Pancreas (tissue), 10 donors: ENCODE data around the gene TEPSIN. TPM values are rescaled to one million over a fixed set of nuclear protein-coding genes. Genes with fewer than 3 reads are reported as not detected.

Experiments used
- ATAC-seq, 4 donors: fragments of 200-7000 bp; cut with Tn5 transposase; one replicate each; pipeline versions ENCODE4 v1.8.0 to v1.9.1; 2020; ENCODE audit warnings: mild to moderate bottlenecking in 4 of 4, moderate library complexity in 4 of 4
- DNase-seq, 6 donors: peaks; one replicate each; pipeline ENCODE4 v3.0.0-alpha.2; 2020
- FAIRE-seq: peaks from 2 replicates; lab custom pipeline; 2012; peaks lifted over from hg19 to GRCh38; lab: Jason Lieb, UNC
- H3K27ac ChIP-seq, 4 donors: fragments of 200-600 bp; sonication (generic); 1 replicate in 3 of 4; 2 replicates in 1 of 4; pipeline versions ENCODE4 v1.5.0 to v1.8.0; 2020
- H3K27me3 ChIP-seq, 4 donors: fragments of 200-600 bp; one replicate each; pipeline ENCODE4 v1.8.0; 2021
- H3K36me3 ChIP-seq, 3 donors: fragments of 200-600 bp; sonication (generic) in 1 of 3; one replicate each; pipeline versions ENCODE4 v1.5.0 to v1.8.0; 2020 to 2021
- H3K4me1 ChIP-seq, 3 donors: fragments of 200-600 bp; one replicate each; pipeline ENCODE4 v1.8.0; 2021
- H3K4me3 ChIP-seq, 4 donors: fragments of 200-600 bp; sonication (generic) in 2 of 4; one replicate each; pipeline versions ENCODE4 v1.5.0 to v1.8.0; 2020 to 2021
- H3K9me3 ChIP-seq, 4 donors: fragments of 200-600 bp; one replicate each; pipeline ENCODE4 v1.8.0; 2021
- CTCF ChIP-seq, 4 donors: fragments of 200-600 bp; sonication (generic) in 3 of 4; IDR thresholded peaks; one replicate each; pipeline versions ENCODE4 v1.5.0 to v1.8.0; 2021; ENCODE audit warnings: antibody characterized with exemption in 4 of 4
- WGBS, 2 donors: extraction: QIAGEN DNeasy Blood & Tissue Kit; methylation state at CpG; one replicate each; pipeline ENCODE4 v1.1.7; 2013; 5-methylcytosine and 5-hydroxymethylcytosine counted together
- intact Hi-C, 3 donors: fragments of 100-400 bp; cut with DNase I; formaldehyde crosslinking; loops; one replicate each; pipeline versions ENCODE4 v1.11.1 to v1.14.2; 2022
- polyA plus RNA-seq, 2 donors: library from polyadenylated mRNA; stranded (reverse); fragments of 200-250 nt; gene quantifications; one replicate each; pipeline ENCODE4 v1.2.3, GENCODE V29; 2013
- total RNA-seq, 6 donors: library from RNA; stranded (reverse); fragmentation: NEBNext Ultra II Directional in 4 of 6; extraction: Animal tissue kit (Norgen Biotek cat#: 25700) in 4 of 6; gene quantifications; one replicate each; pipeline versions ENCODE4 v1.2.1 to v1.2.4, GENCODE V29; 2021 to 2023
- donor health status: healthy with polysubstance abuse.
- donor health status: DM: no; HTN: no; CAD: no; lungs with moderate emphysema.
- donor health status: DM: no; HTN: no; CAD: no.
- donor health status: control.
- donor health status: control.
- donor health status: Bipolar disorder and iron deficiency.
- donor health status: DM: yes; HTN: yes; CAD: no.
- donor health status: DM: no; HTN: no; CAD: no.
- donor health status: DM: no; HTN: no; CAD: no.
- donor health status: DM: yes; HTN: yes; CAD: no.

TEPSIN gene
- total and polyA plus RNA-seq, 8 donors = 13.8 to 98.5 (median 18.9) TPM

GRCh38 chr17:81208651-81209050 is 30.2 kb downstream of the TEPSIN start:
- FAIRE-seq (no peak), ATAC-seq (no peak)
- 95 to 97% methylated on average over 10 of the region's 10 CpGs for WGBS, 2 donors

GRCh38 chr17:81207610-81208581 is 31.0 kb downstream of the TEPSIN start:
- intact Hi-C loops = no loop called here
- Histone ChIP-seq H3K4me3 (no peak overlapping the region), H3K4me1 (no peaks in the 10 kb centered on the region), H3K9me3 (no peaks in the 10 kb centered on the region), H3K36me3 (no peaks in the 10 kb centered on the region), H3K27me3 (no peaks in the 10 kb centered on the region), H3K27ac (no peak overlapping the region)
- ATAC-seq (no peak), DNase-seq (peak in 1 of 6 donors; percentile 67), FAIRE-seq (no peak)
- 90 to 91% methylated on average over 21 of the region's 21 CpGs for WGBS, 2 donors
- TF ChIP-seq CTCF (IDR thresholded peaks at IDR 0.05) = no peak

More at GRCh38 chr17:81208651-81209050, 30.2 kb downstream of the TEPSIN start:
- Histone ChIP-seq H3K9me3 (no peaks in the 10 kb centered on the region), H3K27ac (no peak overlapping the region), H3K36me3 (no peaks in the 10 kb centered on the region), H3K4me1 (no peaks in the 10 kb centered on the region), H3K4me3 (no peak overlapping the region), H3K27me3 (no peaks in the 10 kb centered on the region)
- intact Hi-C loops = no loop called here
- peak in 1 of 6 donors; percentile 75 for DNase-seq
- TF ChIP-seq CTCF (IDR thresholded peaks at IDR 0.05) = no peak

- no peak for ATAC-seq
- TF ChIP-seq CTCF (IDR thresholded peaks at IDR 0.05) = no peak
- Histone ChIP-seq H3K27ac (no peak overlapping the region), H3K4me1 (no peaks in the 10 kb centered on the region), H3K4me3 (no peak overlapping the region), H3K27me3 (no peaks in the 10 kb centered on the region), H3K36me3 (no peaks in the 10 kb centered on the region), H3K9me3 (no peaks in the 10 kb centered on the region)
- intact Hi-C loops = no loop called here
- FAIRE-seq = no peak
- 85 to 91% methylated on average over 10 to 12 of the region's 12 CpGs for WGBS, 2 donors
- DNase-seq = peak in 1 of 6 donors; percentile 55
These were observed 32.2 kb downstream of the TEPSIN start for GRCh38 chr17:81206657-81207056.

GRCh38 chr17:81206166-81206565 is 32.7 kb downstream of the TEPSIN start:
- no peaks in the 10 kb centered on the region for H3K36me3 ChIP-seq
- no peak for TF ChIP-seq CTCF (IDR thresholded peaks at IDR 0.05)
- no peak overlapping the region for H3K27ac ChIP-seq
- DNase-seq (peak in 1 of 6 donors; percentile 24), ATAC-seq (no peak), FAIRE-seq (no peak)
- H3K4me3 ChIP-seq = no peak overlapping the region
- intact Hi-C loops = no loop called here
- WGBS, 2 donors = 77 to 85% methylated on average over 4 of the region's 4 CpGs
- H3K9me3 ChIP-seq = no peaks in the 10 kb centered on the region
- no peaks in the 10 kb centered on the region for H3K4me1 ChIP-seq
- no peaks in the 10 kb centered on the region for H3K27me3 ChIP-seq

- Histone ChIP-seq H3K27ac (no peak overlapping the region), H3K9me3 (no peaks in the 10 kb centered on the region), H3K4me1 (no peaks in the 10 kb centered on the region), H3K27me3 (no peaks in the 10 kb centered on the region), H3K36me3 (no peaks in the 10 kb centered on the region), H3K4me3 (no peak overlapping the region)
- 84 to 87% methylated on average over 10 of the region's 10 CpGs for WGBS, 2 donors
- TF ChIP-seq CTCF (IDR thresholded peaks at IDR 0.05) = no peak
- no peak for ATAC-seq
- FAIRE-seq = no peak
- intact Hi-C loops = loop anchor here in 1 of 3 donors (5.0 kb wide), 1 partner anchor 62 kb away; no protein-coding TSS in a partner anchor
- peak in 1 of 6 donors; percentile 34 for DNase-seq
These were observed 34.3 kb downstream of the TEPSIN start for GRCh38 chr17:81204578-81204977.
